Stimulated activated CD8-positive, alpha-beta memory T cell treated with anti-CD3 and anti-CD28 coated beads, Interleukin-2, amount 100 ng/mL, for 1 hour (primary cell): ENCODE results near the gene SCGB3A1.

ENCODE experiments used
- DNase-seq, 2 donors: peaks; one replicate each; pipeline ENCODE4 v3.0.0-alpha.2; 2020; ENCODE audit warnings: low read depth in 2 of 2

The SCGB3A1 gene

GRCh38 chr5:180591311-180591887 lies at the start of gene SCGB3A1:
Gene SCGB3A1, minus strand, starts transcription at chr5:180591499. Its CDS starts 37 bp downstream, at chr5:180591462.
- no peak for DNase-seq

GRCh38 chr5:180640611-180640860 lies 49.2 kb upstream of the SCGB3A1 start:
- no peak for DNase-seq

- no peak for DNase-seq
Observed at GRCh38 chr5:180639741-180640610, 48.7 kb upstream of the SCGB3A1 start.

GRCh38 chr5:180639287-180639686 lies 48.0 kb upstream of the SCGB3A1 start:
- no peak for DNase-seq

GRCh38 chr5:180637962-180638680 lies 46.8 kb upstream of the SCGB3A1 start:
- DNase-seq: no peak

- DNase-seq: no peak
Observed at GRCh38 chr5:180636403-180637075, 45.2 kb upstream of the SCGB3A1 start.

GRCh38 chr5:180636016-180636402 lies 44.7 kb upstream of the SCGB3A1 start:
- no peak for DNase-seq

GRCh38 chr5:180633283-180634177 lies 42.2 kb upstream of the SCGB3A1 start:
- DNase-seq: no peak

- no peak for DNase-seq
Observed at GRCh38 chr5:180632768-180633167, 41.5 kb upstream of the SCGB3A1 start.

GRCh38 chr5:180631549-180632383 lies 40.5 kb upstream of the SCGB3A1 start:
- DNase-seq: no peak

- DNase-seq: no peak
Observed at GRCh38 chr5:180630426-180630825, 39.1 kb upstream of the SCGB3A1 start.

- DNase-seq: no peak
Observed at GRCh38 chr5:180629831-180630382, 38.6 kb upstream of the SCGB3A1 start.

- DNase-seq: no peak
Observed at GRCh38 chr5:180628827-180629750, 37.8 kb upstream of the SCGB3A1 start.

GRCh38 chr5:180628211-180628610 lies 36.9 kb upstream of the SCGB3A1 start:
- DNase-seq: no peak

- DNase-seq: no peak
Observed at GRCh38 chr5:180627386-180628120, 36.3 kb upstream of the SCGB3A1 start.

GRCh38 chr5:180626661-180627385 lies 35.5 kb upstream of the SCGB3A1 start:
- DNase-seq: no peak

- no peak for DNase-seq
Observed at GRCh38 chr5:180625791-180626660, 34.7 kb upstream of the SCGB3A1 start.
